HG03097 (cell line): Measurements from ENCODE around the gene AFAP1L2.

Experiments used
- ATAC-seq: cut with Tn5 transposase; IDR thresholded peaks from one replicate; pipeline ENCODE4 v1.9.1; 2021; ENCODE audit not compliant: unreplicated experiment, low FRiP score

Gene AFAP1L2

DNA sequence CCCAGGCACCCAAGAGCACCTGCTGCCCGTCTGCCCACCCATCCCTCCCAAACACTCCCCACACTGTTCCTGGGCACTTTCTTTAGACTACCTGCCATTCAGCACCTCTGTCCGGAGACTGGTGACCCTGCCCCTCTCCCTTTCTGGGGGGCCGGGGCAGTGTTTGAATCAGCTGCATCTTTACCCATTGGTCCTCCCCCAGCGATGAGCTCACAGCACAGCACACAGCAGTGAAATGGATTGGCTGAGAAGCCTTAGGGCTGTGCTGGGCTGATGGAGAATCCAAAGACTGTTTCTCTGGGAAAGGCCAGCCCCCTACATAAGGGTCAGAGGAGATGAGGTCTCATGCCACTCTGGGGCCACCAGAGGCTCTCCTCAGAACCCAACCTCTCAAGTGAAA is 125.0 kb downstream of the AFAP1L2 start:
- ATAC-seq = no peak

DNA sequence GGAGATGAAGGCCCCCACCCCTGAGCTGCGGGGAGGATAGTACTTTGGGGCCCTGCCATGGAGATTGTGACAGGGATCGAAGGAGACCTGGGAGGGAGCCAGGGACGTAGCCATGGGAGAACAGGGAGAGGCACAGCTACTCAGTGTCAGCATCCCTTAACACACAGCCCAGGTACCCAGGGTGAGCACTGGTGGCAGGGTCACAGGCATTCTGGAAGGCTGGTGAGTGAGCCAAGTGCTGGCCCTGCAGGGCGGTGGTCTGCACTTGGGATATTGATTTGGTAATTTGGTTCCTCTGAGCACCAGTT is 125.5 kb downstream of the AFAP1L2 start:
- no peak for ATAC-seq

DNA sequence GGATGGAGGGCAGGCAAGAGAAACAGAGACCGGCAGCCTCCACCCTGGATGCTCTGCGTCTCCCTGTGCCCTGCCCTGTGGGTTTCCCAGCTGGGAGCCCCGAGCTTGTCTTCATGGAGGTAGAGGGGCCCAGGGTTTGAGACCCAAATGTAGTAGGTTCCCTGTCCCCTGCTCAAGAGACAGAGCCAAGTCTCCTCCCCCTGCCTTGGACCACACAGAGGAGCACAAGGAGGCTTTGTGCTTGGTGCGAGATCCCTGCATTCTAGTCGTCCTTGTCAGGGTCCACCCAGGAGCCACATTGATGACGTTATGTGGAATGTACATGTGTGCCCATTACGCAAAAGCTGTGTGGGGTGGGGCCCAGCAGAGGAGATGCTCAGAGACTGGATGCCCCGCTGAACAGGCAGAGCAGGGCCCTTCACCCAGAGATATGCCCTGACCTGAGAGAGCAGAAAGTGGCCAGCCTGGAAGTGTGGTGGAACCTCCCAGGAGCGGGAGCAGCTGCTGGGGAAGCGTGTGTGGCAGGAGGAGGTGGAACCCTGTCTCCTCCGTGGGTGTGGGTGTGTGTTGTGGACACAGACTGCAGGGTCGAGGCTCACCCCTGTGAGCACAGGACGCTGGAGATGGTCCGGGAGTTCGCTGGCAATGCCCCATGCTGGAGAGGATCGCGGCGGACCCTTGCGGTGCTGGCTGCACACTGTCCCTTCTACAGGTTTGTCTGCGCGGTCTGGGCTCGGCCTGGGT is 126.0 kb downstream of the AFAP1L2 start:
- ATAC-seq = no peak

DNA sequence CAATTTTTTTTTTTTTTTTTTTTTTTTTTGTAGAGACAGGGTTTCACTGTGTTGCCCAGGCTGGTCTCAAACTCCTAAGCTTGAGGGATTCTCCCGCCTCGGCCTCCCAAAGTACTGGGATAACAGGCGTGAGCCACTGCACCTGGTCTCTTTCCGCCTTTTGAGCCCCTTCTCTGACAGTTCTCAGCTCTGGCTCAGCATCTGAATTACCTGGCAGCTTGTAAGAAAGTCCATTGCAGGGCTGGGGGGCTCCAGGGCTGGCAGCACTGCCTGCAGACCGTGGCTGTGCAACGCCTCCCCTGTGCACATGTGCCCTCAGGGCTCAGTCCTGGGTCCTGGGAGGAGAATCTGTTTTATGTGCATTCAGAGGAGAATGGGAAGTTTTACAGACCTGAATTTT is 127.6 kb downstream of the AFAP1L2 start:
- ATAC-seq = no peak

DNA sequence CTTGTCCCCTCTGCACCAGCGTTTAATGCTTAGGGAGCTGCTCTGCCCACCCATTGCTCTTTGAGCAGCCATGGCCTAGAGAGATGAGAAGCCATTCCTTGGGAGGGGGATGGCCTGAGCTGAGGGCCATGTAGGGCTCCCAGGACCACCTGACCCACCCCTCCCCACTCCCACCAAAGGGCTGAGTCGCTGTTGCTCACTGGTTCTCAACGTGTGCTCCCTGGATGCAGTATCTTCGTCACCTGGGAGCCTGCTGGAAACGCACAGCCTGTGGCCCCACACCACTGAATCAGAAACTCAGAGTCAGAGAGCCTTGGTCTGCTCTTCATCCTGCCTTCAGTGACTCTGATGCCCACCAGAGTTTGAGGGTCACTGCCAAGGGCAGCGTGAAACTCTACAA is 128.2 kb downstream of the AFAP1L2 start:
- no peak for ATAC-seq

DNA sequence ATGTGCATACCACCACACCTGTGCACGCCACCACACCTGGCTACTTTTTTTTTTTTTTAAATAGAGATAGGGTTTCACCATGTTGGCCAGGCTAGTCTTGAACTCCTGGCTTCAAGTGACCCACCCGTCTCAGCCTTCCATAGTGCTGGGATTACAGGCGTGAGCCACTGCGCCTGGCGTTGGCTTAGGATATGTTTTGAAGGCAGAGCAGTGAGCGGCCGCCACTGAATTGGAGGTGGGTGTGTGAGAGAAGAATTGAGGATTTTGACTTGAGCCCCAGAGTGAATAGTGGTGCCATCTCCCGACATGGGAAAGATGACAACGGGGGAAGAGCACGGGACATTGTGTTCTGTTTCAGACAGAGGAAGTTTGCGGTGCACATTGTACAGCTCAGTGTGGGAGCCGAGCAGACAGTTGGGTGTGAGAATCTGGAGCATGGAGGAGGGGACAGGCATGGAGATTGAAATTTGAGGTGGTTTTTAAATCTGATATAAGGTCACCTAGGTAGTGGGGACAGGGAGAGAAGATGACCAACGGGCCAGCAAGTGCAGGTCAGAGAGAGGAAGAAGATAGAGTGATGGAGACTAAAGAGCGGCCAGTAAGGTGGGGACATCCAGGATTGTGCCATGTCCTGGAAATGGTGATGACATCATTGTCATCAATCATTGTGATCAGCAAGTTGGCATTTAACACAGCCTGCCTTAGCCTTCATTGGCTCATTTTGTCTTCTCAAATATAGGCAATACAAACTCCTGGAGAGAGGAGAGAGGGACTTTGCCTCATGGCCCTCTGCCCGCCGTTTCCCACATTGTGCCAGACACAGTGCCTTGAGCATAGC is 129.5 kb downstream of the AFAP1L2 start:
- ATAC-seq = no peak

DNA sequence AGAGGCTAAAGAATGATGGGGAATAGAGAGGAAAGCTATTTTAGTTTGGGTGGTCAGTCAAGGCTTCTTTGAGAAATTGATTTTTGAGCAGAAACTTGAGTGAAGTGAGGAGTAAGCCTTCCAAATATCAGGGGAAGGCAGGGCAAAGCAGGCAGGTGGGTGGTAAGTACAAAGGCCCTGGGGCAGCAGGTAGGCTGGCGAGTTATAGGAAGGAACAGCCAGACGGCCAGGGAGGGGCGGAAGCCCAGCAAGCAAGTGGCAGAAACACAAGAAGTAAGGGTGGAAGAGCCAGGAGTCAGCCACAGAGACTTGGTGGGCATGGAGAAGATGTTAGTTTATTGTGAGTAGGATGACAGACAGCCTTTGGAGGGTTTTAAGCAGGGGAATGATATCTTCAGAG is 130.4 kb downstream of the AFAP1L2 start:
- ATAC-seq = no peak

DNA sequence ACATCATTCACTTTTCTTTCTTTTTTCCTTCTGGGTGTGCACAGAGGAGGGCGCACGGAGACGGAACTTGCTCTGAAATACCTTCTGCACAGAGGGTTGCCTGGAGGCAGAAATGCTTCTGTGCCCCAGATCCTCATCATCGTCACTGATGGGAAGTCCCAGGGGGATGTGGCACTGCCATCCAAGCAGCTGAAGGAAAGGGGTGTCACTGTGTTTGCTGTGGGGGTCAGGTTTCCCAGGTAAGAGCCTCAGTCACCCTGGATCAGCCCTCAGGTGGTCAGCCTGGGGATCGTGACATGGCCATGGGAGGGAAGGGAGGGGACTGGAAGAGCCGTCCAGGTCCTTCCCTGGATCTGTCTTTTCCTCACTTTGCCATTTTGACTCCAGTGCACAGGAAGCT is 131.6 kb downstream of the AFAP1L2 start:
- ATAC-seq = no peak

DNA sequence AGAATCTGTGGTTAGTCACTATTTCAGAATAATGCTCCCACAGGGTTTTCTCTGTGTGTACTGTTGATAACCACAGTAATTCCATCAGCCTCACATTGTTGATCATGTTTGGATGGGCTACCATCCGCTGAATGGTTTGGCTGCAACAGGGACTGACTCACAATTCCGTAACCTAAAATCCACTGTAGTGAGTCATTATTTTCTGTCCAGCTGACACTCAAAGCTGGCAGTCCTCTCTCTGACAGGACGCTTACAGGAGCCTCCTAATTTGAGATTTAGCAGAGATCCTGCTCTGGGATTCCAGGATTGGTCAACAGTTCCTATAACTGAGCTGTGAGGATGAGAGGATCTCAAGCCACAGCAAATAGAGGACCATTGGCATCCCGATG is 132.5 kb downstream of the AFAP1L2 start:
- no peak for ATAC-seq

DNA sequence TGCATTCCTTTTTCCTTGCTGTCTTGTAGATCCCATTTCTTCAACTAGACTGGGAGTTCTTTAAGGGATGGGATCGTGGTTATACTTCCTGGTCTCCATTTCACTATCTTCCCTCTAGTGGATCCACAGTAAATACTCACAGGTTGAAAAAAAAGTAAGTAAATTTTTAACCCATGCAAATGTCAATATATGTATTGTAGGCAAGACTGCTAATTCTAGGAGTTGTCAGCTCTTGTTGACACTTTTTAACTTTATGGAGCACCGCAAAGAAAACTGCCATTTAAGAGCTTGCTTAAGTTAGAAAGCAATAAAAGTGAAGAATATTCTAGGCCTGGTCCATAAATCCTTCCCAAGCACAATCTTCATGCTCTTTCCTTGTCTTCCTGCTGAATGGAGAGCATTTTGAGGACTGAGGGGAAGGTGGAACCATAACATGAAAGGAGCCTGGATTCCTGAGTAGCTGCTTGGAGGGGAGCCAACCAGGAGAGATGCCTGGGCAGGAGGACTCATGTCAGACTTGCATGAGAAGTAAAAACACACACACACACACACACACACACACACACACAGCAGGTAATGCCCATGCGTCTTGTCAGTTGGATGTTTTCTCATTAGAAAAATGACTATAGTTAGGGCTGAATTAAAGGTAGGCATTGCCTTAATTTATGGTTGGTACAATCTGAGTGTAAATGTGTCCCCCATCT is 133.1 kb downstream of the AFAP1L2 start:
- ATAC-seq = no peak

DNA sequence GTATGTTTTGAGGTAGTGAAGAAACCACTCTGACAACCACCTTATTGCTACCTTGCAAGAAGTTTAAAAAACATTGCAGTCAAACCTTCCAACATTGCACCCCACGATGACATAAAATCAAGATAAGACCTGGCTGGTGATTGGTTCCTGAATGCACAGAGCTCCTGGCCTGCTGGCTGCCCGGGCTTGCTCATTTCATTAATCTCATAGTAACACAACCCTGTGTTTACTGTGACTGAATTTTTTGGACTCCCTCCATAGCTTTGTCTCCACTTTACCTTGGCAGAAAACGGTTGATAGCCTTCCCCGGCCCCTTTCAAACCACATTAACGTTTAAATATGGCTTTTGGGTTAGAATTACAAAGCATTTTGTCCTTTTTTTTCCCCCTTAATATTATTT is 137.8 kb downstream of the AFAP1L2 start:
- ATAC-seq = no peak

DNA sequence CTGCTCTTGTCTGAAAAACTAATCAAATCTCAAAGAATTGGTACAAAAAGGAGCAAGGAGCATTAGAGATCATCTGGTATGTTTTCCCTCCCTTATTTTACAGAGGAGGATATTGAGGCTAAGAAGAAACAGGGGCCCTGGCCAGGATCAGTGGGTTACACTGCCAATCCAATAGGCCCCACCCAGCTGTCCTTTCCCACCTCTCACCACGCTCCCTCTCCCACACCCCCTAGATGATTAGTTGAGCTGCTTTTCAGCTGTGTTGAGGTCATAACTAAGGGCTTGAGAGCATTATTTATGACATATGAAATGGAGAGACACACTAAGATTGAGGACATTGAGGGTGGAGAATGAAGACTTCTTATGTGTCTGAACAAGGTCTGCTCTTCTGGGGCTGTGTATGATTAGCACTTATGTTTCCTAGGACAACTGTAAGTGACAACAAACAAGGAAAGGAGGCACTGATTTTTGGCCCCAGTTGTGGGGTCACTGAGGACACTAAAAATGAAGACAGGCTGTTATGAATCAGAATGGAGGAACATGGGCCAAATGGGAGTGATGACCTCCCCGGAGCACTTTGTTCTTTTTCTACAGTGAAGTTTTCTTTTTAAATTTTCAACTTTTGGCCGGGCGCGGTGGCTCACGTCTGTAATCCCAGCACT is 138.8 kb downstream of the AFAP1L2 start:
- no peak for ATAC-seq

DNA sequence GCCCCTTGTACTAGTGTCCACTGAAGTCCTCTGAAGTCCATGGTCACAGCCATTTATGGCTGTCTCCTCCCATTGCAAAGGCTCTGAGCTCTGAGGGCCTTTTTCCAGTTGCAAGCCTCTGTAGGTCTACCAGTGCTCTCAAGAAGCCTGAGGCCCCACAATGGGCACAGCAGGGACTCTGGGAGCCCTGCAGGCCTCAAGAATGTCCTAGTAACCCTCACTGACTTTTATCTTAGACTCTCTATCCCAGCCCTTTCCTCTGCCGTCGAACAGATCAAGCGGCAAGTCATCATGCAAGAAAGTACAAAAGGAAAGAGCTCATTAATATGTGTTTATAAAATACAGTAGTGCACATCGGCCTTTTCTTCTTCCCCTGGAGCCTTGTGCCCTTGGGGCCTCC is 141.8 kb downstream of the AFAP1L2 start:
- no peak for ATAC-seq

DNA sequence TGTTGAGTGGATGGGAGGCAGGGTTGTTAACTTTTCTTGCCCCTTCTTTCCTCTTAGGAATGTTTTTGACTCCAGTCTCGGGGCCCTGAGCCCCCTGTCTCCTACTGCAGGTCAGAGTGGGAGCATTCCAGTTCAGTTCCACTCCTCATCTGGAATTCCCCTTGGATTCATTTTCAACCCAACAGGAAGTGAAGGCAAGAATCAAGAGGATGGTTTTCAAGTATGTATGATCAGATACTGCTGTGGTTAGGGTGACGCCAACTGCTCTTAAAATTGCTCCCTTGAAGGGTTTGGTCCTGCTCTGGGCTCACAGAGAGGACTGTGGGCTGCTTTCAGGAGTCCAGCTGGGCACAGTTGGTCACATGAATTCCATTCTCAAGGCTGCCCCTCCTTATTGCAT is 143.2 kb downstream of the AFAP1L2 start:
- ATAC-seq = no peak

DNA sequence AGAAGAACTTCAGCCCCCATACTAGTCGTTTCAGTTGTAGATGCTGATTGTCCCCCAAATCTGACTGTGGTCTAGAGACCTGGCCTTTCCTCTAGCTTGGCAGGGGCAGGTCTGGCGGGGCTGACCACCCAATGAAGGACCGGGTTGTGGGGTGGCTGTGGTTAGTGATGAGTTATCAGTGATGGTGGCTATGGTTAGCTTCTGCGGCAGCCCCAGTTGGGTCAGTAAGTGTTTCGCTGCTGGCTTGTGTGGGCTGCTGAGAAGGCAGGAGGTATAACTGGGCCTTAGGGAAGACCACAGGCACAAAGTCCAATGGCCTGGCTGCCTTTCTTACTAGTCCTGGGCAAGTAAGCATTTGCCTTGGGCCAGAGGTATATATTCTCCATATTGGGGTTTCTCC is 143.9 kb downstream of the AFAP1L2 start:
- no peak for ATAC-seq

DNA sequence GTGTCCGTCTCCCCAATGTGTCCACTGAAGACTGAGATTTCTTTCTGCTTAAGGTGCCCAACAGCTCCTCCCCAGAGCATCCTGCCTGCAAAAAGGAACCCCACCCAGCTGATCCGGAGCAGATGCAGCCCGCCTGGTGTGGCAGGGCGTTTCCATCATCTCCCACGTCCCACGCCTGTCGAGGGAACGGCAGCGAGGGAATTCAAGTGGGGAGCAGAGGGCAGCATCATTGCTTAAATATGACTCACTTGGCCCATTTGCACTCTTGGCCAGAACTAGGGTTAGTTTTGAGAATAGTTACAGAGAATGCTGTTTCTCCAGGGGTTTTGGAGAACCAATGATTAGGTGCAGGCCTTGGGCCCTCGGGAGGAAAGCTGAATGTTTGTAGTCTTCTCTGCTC is 144.5 kb downstream of the AFAP1L2 start:
- ATAC-seq = no peak

DNA sequence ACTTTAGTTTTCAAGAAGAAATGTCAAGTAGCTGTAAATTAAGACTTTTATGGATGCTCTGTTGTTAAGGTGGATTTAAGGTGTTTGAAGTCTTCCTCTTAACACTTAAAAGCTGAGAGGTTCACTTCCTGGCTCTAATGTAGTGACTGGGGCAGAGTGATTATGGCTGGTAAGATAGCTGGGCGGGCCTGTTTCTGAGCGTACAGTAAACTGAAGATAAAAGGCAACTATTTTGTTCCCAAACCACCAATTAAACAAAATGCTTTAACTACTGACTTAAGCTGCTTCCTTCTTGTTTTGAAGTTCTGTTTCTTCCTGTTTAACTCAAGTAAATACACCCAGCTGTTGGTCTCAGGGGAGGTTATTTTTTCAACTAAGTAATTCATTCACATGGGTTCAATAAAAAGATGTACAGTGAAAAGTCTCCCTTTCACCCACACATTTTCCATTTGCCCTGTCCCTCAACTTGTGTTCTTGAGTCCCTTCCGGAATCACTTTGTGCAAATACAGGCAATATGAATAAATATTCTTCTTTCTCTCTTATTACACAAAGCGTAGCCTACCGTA is 145.9 kb downstream of the AFAP1L2 start:
- ATAC-seq = no peak

DNA sequence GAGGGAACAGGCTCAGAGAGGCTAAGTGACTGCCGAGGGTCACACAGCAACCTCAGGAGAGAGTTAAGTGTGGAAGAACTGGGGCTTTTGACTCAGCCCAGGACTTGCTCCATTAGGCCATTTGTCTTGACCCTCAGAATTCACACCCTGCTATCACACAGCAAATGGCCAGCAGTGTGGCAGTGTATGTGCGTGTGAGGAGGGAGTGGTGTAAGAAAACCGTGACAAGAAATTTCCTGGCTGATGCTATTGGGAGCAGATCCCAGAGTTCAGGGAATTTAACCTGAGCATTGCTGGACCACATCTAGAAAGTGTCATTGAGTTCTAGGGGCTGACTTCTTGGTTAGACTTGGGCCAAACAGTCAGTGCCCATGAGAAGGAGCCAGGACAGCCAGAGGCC is 146.8 kb downstream of the AFAP1L2 start:
- ATAC-seq = no peak

DNA sequence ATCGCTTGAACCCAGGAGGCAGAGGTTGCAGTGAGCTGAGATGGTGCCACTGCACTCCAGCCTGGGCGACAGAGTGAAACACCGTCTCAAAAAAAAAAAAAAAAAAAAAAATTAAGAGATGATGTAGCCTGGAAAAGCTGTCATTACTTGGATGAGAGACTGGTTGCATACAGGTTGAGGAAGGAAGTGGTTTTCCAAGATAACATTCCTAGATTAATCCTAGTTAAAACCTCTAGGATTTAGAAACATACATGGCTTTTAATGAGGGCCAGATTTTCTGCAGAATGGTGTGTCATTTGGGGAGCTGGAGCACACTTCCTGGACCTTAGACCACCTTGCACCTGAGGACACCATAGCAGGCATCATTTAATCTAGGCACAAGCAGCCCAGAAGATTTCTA is 147.5 kb downstream of the AFAP1L2 start:
- ATAC-seq = no peak

DNA sequence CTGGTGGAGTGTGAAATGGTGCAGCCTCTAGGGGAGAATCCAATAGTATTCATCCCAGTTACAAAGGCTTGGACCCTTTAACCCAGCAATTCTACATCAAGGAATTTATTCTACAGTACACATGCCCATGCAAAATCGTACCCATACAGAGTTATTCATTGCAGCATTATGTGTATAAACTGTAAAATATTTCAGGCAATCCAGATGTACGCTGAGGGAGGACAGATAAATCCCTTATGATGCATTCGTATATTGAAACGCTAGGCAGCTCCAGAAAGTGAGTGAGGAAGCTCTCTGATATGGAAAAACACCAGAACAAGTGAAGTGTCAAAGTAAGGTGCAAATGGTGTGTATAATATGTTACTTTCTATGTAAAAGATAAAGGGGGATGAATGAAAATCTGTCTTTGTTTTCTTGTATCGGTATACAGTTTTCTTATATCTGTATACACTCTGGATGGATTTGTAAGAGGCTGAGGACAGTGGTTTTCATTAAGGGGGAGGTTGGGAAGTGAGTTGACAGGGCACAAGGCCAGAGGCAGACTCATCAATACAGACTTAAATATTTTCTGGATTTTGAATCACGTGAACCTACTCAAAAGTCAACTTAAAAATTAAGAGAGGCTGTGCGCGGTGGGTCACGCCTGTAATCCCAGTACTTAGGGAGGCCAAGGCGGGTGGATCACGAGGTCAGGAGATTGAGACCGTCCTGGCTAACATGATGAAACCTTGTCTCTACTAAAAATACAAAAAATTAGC is 148.1 kb downstream of the AFAP1L2 start:
- ATAC-seq = no peak
